HS-27A (cell line): ENCODE results near the gene SERPINB10.
"Not testable (repeated sequence)": the region's sequence is repeated elsewhere in the genome, so short reads cannot be mapped to it uniquely, and the experiment has no call there.

Experiments
- DNase-seq: peaks from one replicate; pipeline ENCODE4 v3.0.0-alpha.2; 2012; ENCODE audit warnings: low read depth, missing footprints

SERPINB10 gene

DNA sequence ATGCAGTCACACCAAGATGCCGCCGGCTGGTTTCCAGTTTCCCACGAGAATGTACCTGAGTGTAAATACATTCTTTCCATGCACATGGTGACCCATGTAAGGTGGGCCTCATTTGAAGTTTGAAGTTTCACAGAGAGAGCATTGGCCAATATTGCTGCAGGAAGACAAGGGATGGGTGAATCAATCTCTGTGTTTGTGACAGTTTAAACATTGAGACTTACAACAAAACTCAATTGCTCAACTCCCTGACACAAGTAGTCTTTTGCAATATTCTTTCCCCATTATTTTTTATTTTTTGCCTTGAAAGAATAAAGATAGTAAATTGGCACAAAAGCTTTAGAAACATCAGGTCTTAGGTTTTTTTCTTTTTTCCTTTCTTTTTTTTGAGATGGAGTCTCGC, 15.2 kb upstream of the SERPINB10 start:
- no peak for DNase-seq

DNA sequence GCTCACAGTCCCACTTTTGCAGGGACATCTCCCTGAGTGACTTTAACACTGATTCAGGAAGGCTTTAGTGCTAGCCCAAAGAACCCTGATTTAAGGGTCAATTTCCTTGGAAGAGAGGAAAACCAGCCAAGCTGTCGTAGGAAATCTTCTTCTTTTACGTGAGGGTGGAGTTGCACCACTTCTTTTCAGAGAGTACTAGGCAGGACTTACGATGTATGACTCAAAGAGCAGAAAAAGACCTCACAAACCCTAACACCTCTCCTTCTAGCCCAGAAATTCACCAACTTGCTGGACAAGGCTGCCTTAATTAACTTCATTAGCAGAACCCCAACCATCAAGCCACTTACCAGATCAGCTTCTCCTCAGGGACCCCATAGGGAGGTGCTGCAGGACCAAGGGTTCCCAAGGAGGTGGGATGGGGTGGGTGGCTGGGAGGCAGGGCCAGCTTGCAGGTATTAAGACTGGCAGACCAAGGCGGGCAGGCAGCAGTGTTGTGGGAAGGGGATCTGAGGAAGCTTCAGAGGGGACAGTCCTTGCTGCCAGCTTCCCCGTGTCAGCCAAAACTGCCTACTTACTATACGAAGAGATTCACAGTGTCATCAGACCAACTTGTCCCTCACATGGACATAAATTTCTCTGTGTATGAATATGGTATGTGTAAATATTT, 13.5 kb upstream of the SERPINB10 start:
- no peak for DNase-seq

- DNase-seq: no peak
Measured at GRCh38 chr18:63895190-63895589, 12.6 kb upstream of the SERPINB10 start.

DNA sequence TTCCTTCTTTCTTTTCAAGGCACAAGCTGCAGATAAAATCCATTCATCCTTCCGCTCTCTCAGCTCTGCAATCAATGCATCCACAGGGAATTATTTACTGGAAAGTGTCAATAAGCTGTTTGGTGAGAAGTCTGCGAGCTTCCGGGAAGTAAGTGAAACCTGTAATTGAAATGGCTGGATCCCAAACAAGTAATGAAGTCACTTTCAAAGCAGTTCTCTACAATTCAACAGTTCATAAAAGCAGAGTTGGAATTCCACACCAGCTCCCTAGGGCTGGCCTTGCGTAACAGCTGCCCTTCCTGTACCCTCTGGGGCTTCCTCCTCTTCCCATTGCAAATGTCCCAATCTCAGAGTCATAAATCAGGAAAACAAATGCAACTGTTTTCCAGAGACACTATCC, 10.7 kb upstream of the SERPINB10 start:
- no peak for DNase-seq

DNA sequence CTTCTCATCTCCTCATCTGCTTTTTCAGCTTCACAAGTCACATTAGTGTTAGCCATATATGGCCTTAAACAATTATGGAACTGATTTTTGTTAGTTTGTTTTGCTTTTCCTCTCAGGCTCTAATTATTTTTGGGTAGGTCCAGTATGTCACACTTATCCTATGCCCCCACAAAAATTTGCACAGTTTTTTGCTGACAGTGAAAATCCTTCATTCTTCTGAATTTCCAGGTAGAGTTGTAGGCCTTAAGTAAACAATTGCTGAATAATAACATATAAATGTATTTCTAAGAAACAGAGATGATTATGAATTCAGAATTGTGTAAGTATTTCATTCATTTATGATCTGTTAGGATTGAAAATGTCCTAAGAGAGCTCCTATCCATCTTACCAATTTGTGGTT, 8.6 kb upstream of the SERPINB10 start:
- no peak for DNase-seq

DNA sequence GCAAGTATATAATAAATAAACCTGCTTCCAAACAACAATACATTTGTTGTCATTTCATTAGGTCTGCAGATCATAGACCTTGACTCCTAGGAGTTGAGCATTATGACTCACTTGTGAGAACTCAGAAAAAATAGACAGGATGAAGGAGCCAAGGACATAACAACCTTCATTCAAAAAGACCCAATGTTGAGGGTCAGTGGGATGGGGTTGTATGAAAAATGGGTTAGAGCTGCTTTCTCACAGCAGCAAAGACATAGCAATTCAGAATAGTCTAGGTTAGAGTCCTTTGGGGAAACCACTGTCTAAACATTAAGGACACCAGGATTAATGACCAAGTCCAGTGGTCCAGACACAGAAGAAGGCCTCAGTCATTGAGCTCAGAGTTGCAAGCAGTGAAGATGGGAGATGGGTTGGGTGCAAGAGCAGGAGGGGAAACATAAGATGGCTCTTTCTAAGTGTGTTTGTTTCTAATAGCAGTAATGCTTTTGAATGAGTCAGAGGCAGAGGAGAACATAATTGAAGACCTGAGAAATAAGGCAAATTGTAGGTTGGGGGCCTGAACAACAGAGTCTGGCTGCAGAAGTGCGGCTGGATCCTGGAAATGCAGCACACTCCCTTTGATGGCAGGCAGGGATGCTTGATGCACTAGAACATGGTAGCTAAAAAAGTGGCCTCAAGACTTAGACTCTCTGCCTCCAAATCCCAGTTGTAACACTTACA, 3.7 kb upstream of the SERPINB10 start:
- DNase-seq: no peak

- DNase-seq: no peak
Measured at GRCh38 chr18:63904694-63905093, 3.1 kb upstream of the SERPINB10 start.

DNA sequence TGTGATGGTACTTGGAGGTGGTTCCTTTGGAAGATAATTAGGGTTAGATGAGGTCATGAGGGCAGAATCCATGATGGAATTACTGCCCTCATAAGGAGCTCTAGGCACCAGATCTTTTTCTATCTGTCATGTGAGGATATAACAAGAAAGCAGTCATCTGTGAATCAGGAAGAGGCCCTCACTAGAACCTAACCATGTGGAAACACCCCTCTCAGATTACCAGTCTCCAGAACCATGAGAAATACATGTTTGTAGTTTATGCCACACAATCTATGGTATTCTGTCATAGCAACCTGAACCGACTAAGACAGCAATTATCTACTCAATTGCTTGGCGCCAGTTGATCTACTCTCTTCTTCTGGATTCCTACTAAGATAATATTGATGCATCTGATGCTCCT, 2.4 kb upstream of the SERPINB10 start:
- no peak for DNase-seq

GRCh38 chr18:63906056-63906455, 1.7 kb upstream of the SERPINB10 start:
- no peak for DNase-seq

DNA sequence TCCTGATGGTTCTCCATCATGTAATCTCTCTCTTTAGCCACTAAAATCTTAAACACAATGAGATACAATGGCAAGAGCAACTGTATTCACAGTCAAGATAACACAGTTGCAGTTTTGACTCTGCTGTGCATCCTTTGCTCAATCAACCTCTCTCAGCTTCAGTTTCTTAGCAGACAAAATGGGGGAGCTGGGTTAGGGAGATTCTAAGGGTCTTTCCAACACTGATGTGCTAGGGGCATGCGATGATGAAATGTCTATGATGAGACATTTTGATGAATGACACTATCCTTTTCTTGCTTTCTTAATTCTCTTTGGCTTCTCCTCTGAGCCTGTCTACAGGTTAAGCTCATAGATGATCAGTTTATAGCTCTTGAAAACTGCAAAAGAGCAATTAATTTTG, 1.1 kb downstream of the SERPINB10 start:
- no peak for DNase-seq

DNA sequence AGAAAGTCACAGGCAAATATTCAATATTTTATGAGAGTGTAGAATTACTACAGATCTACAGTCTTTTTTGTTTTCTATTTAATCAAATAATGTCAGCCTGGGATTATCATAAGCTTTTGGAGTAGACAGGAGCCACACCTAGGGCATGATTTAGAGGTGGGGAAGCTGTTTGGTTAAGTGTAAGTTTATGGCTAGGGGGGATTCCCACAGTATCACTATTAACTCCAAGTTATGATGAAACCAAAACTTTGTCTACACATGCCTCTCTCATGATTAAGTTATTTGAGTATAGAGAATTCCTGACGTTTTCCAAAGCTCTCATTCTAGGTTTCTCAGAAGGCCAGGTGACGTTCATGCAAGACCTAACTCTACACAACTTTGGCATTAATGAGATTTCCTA, 2.1 kb downstream of the SERPINB10 start:
- no peak for DNase-seq

- no peak for DNase-seq
Measured at GRCh38 chr18:63917817-63918216, 10.1 kb downstream of the SERPINB10 start.

- no peak for DNase-seq
Measured at GRCh38 chr18:63922049-63922448, 14.3 kb downstream of the SERPINB10 start.

GRCh38 chr18:63924551-63924950, 16.8 kb downstream of the SERPINB10 start:
- DNase-seq: peak; percentile 43

- DNase-seq: no peak
Measured at GRCh38 chr18:63928331-63928730, 20.6 kb downstream of the SERPINB10 start.

DNA sequence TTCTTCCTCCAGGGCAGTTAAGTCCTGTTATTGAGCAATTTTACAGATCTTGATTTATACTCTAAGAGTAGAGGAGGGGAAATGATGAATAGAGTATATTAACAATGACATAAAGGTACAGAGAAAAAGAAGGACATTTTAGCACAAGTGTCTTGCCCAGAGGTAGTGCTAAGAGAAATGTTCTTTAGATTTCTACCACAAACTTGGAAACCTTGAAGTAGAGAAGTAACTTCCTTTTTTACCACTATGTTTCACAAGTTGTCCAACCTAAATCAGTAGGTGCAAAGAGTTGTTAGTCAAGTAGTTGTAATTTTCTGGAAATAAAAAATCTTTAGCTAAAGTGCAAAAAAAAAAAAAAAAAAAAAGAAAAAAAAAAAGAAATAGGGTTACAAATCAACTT, 21.6 kb downstream of the SERPINB10 start:
- not testable (repeated sequence) for DNase-seq

DNA sequence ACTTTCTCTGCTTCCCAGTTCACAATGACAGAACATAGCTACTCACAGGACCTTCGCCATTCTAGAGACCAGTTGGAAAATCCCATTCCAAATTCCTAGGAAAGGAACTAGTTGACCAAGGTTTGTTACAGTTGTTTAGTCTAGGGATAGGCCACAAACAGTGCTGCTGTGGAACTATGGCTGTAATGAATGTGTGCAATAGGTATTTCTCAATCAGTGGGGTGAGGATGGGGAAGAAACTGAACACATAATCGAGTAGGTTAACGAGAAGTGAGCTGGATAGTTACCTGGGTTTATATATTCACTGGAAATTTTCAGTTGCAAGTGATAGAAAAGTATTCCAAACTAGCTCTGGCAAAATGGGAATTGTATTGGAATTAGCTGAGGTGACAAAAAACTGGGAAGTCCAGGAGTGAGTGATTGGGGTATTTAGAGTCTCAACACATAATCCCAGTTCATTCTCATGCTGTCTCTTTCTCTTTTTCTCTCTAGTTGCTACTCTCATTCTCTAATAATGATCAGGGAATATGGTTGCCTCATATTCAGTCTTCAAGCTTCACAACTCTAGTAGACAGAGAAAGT, 23.1 kb downstream of the SERPINB10 start:
- DNase-seq: no peak

DNA sequence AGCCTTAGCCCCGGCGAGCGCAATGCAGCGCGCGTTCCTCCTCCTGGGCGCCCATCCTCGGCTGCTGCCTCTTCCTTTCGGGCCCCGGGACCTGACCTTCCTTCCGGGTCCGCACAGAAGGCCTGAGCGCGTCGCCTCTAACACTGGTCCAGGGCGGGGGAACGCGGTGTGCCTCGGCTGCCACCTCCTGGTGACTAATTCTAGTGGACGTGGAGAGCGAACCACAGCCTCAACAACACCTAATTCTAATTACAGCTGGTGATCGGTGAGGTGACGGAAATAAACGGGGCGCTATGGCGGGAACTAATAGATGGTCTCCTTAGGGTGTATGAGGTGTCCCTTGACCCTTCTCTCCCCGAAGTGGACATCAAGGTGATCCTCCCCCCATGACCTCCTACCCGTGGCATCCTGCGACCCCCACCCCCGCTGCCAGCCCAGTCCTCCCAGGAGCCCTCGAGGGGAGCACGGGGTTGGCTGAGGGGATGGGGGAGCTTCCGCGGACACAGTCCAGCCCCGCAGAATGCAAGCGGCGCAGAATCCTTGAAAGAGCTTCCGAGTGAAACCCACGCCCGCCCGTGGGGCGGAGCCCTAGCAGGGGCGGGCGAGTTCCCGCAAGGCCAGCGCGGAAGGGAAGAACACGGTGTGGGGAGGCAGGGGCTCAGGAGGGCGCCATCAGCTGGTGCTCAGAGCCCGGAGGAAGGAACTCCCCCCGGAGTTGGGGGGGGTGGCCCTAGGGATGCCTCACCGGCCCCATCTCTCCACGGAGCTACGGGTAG, 28.6 kb downstream of the SERPINB10 start:
- DNase-seq: peak; percentile 72

DNA sequence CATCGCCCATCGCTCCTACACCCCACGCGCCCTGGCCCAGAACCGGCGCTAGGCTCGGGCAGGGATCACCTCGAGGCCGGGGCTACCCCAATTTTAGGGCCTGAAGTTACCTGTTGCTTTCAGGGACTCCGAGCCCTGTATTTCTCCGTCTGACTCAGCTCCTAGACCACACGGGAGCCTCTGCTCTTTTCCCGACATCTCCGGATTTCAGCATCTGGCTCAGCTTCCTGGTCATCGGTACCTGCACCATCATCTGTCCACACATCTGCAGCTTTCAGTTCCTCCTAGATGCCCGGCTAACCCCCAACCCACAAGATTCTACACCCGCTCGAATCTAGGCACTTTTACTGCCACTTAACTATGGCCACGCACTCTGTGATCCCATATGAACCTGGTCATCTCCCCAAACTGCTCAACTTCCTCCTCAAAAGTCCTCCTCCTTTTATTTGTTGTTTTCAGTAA, 29.2 kb downstream of the SERPINB10 start:
- no peak for DNase-seq

- no peak for DNase-seq
Measured at GRCh38 chr18:63940008-63940407, 32.2 kb downstream of the SERPINB10 start.

GRCh38 chr18:63940543-63941050, 32.8 kb downstream of the SERPINB10 start:
- not testable (repeated sequence) for DNase-seq

GRCh38 chr18:63947051-63947790, 39.5 kb downstream of the SERPINB10 start:
- no peak for DNase-seq
